Activated naive CD8-positive, alpha-beta T cell (primary cell): ENCODE data around the gene MPHOSPH8.

Source experiments
- H3K27ac Mint-ChIP-seq: one replicate; pipeline ENCODE4 v1.8.0; 2021; ENCODE audit warnings: mixed read lengths
- H3K27me3 Mint-ChIP-seq: one replicate; pipeline ENCODE4 v1.8.0; 2021; ENCODE audit warnings: mixed read lengths
- H3K36me3 Mint-ChIP-seq: one replicate; pipeline ENCODE4 v1.8.0; 2021; ENCODE audit warnings: mixed read lengths
- H3K4me1 Mint-ChIP-seq: one replicate; pipeline ENCODE4 v1.8.0; 2021; ENCODE audit warnings: low read depth, mixed read lengths
- H3K4me3 Mint-ChIP-seq: one replicate; pipeline ENCODE4 v1.8.0; 2021; ENCODE audit warnings: mild to moderate bottlenecking, mixed read lengths
- H3K9me3 Mint-ChIP-seq: one replicate; pipeline ENCODE4 v1.8.0; 2021; ENCODE audit warnings: low read depth, mixed read lengths

The MPHOSPH8 gene

GRCh38 chr13:19633479-19634255 lies at the start of gene MPHOSPH8:
Gene MPHOSPH8 (plus strand): TSS chr13:19633659. CDS start chr13:19633749, 90 bp downstream.
- H3K36me3 Mint-ChIP-seq: peaks cover 11% of the 10 kb centered on the region
- H3K9me3 Mint-ChIP-seq: no peaks in the 10 kb centered on the region
- H3K4me3 Mint-ChIP-seq: peak within 1 kb of the TSS; percentile 99
- peak within 1 kb of the TSS; percentile 98 for H3K27ac Mint-ChIP-seq
- H3K27me3 Mint-ChIP-seq: no peaks in the 10 kb centered on the region
- H3K4me1 Mint-ChIP-seq: peaks cover 37% of the 10 kb centered on the region

- Mint-ChIP-seq H3K27ac (peak overlapping the region; percentile 96), H3K4me1 (peaks cover 23% of the 10 kb centered on the region)
Observed at GRCh38 chr13:19586904-19587634, 46.4 kb upstream of the MPHOSPH8 start.

GRCh38 chr13:19587635-19588300 lies 45.7 kb upstream of the MPHOSPH8 start:
- Mint-ChIP-seq H3K9me3 (peaks cover 12% of the 10 kb centered on the region), H3K27me3 (no peaks in the 10 kb centered on the region), H3K27ac (peak overlapping the region; percentile 96), H3K4me3 (peak overlapping the region; percentile 87), H3K4me1 (peaks cover 23% of the 10 kb centered on the region), H3K36me3 (peaks cover 5% of the 10 kb centered on the region)

More at GRCh38 chr13:19586904-19587634, 46.4 kb upstream of the MPHOSPH8 start:
- Mint-ChIP-seq H3K27me3 (no peaks in the 10 kb centered on the region), H3K36me3 (peaks cover 7% of the 10 kb centered on the region), H3K9me3 (peaks cover 13% of the 10 kb centered on the region), H3K4me3 (peak overlapping the region; percentile 87)

GRCh38 chr13:19589312-19589711 lies 44.1 kb upstream of the MPHOSPH8 start:
- Mint-ChIP-seq H3K27me3 (no peaks in the 10 kb centered on the region), H3K27ac (no peak overlapping the region), H3K9me3 (no peaks in the 10 kb centered on the region), H3K4me1 (peaks cover 23% of the 10 kb centered on the region), H3K36me3 (peaks cover 2% of the 10 kb centered on the region), H3K4me3 (no peak overlapping the region)

- H3K4me3 Mint-ChIP-seq: no peak overlapping the region
- no peaks in the 10 kb centered on the region for H3K36me3 Mint-ChIP-seq
- H3K9me3 Mint-ChIP-seq: no peaks in the 10 kb centered on the region
- no peak overlapping the region for H3K27ac Mint-ChIP-seq
- peaks cover 2% of the 10 kb centered on the region for H3K27me3 Mint-ChIP-seq
- H3K4me1 Mint-ChIP-seq: peaks cover 23% of the 10 kb centered on the region
Observed at GRCh38 chr13:19590423-19590822, 43.0 kb upstream of the MPHOSPH8 start.

GRCh38 chr13:19591864-19592263 lies 41.6 kb upstream of the MPHOSPH8 start:
- peaks cover 3% of the 10 kb centered on the region for H3K27me3 Mint-ChIP-seq
- no peak overlapping the region for H3K4me3 Mint-ChIP-seq
- H3K27ac Mint-ChIP-seq: no peak overlapping the region
- no peaks in the 10 kb centered on the region for H3K9me3 Mint-ChIP-seq
- H3K36me3 Mint-ChIP-seq: no peaks in the 10 kb centered on the region
- H3K4me1 Mint-ChIP-seq: peaks cover 14% of the 10 kb centered on the region

GRCh38 chr13:19592657-19593180 lies 40.7 kb upstream of the MPHOSPH8 start:
- no peak overlapping the region for H3K27ac Mint-ChIP-seq
- no peaks in the 10 kb centered on the region for H3K9me3 Mint-ChIP-seq
- peaks cover 3% of the 10 kb centered on the region for H3K27me3 Mint-ChIP-seq
- no peak overlapping the region for H3K4me3 Mint-ChIP-seq
- H3K36me3 Mint-ChIP-seq: no peaks in the 10 kb centered on the region
- H3K4me1 Mint-ChIP-seq: peaks cover 5% of the 10 kb centered on the region

- Mint-ChIP-seq H3K36me3 (no peaks in the 10 kb centered on the region), H3K4me3 (no peak overlapping the region), H3K27ac (no peak overlapping the region), H3K9me3 (no peaks in the 10 kb centered on the region), H3K27me3 (peaks cover 7% of the 10 kb centered on the region), H3K4me1 (no peaks in the 10 kb centered on the region)
Observed at GRCh38 chr13:19596086-19596485, 37.4 kb upstream of the MPHOSPH8 start.

GRCh38 chr13:19596960-19597361 lies 36.5 kb upstream of the MPHOSPH8 start:
- no peaks in the 10 kb centered on the region for H3K9me3 Mint-ChIP-seq
- H3K4me3 Mint-ChIP-seq: no peak overlapping the region
- H3K27me3 Mint-ChIP-seq: peaks cover 7% of the 10 kb centered on the region
- H3K36me3 Mint-ChIP-seq: no peaks in the 10 kb centered on the region
- no peaks in the 10 kb centered on the region for H3K4me1 Mint-ChIP-seq
- H3K27ac Mint-ChIP-seq: no peak overlapping the region

- no peaks in the 10 kb centered on the region for H3K36me3 Mint-ChIP-seq
- H3K9me3 Mint-ChIP-seq: no peaks in the 10 kb centered on the region
- no peaks in the 10 kb centered on the region for H3K4me1 Mint-ChIP-seq
- peaks cover 7% of the 10 kb centered on the region for H3K27me3 Mint-ChIP-seq
- no peak overlapping the region for H3K4me3 Mint-ChIP-seq
- H3K27ac Mint-ChIP-seq: no peak overlapping the region
Observed at GRCh38 chr13:19597523-19597922, 35.9 kb upstream of the MPHOSPH8 start.

GRCh38 chr13:19601749-19602725 lies 31.4 kb upstream of the MPHOSPH8 start:
- peaks cover 12% of the 10 kb centered on the region for H3K27me3 Mint-ChIP-seq
- peak overlapping the region; percentile 76 for H3K4me3 Mint-ChIP-seq
- peaks cover 7% of the 10 kb centered on the region for H3K36me3 Mint-ChIP-seq
- H3K27ac Mint-ChIP-seq: no peak overlapping the region
- peaks cover 7% of the 10 kb centered on the region for H3K9me3 Mint-ChIP-seq
- H3K4me1 Mint-ChIP-seq: peaks cover 1% of the 10 kb centered on the region

- H3K27ac Mint-ChIP-seq: no peak overlapping the region
- peaks cover 7% of the 10 kb centered on the region for H3K9me3 Mint-ChIP-seq
- H3K4me1 Mint-ChIP-seq: peaks cover 1% of the 10 kb centered on the region
- peaks cover 10% of the 10 kb centered on the region for H3K27me3 Mint-ChIP-seq
- no peak overlapping the region for H3K4me3 Mint-ChIP-seq
- peaks cover 14% of the 10 kb centered on the region for H3K36me3 Mint-ChIP-seq
Observed at GRCh38 chr13:19604306-19604705, 29.2 kb upstream of the MPHOSPH8 start.

- peaks cover 8% of the 10 kb centered on the region for H3K27me3 Mint-ChIP-seq
- no peak overlapping the region for H3K27ac Mint-ChIP-seq
- peaks cover 14% of the 10 kb centered on the region for H3K36me3 Mint-ChIP-seq
- peaks cover 1% of the 10 kb centered on the region for H3K4me1 Mint-ChIP-seq
- H3K9me3 Mint-ChIP-seq: peaks cover 7% of the 10 kb centered on the region
- H3K4me3 Mint-ChIP-seq: no peak overlapping the region
Observed at GRCh38 chr13:19605161-19605955, 28.1 kb upstream of the MPHOSPH8 start.
